Mononuclear cell (primary cell): ENCODE data around the gene RAB40AL. TPM values are rescaled to one million over a fixed set of nuclear protein-coding genes. Genes with fewer than 3 reads are reported as not detected.
"Not testable (repeated sequence)": the region's sequence is repeated elsewhere in the genome, so short reads cannot be mapped to it uniquely, and the experiment has no call there.

Experiments used
- H3K27me3 ChIP-seq: 2 replicates; pipeline ENCODE4 v1.6.0; 2011; ENCODE audit warnings: low read length, control low read depth; ENCODE audit not compliant: insufficient read depth
- H3K4me1 ChIP-seq: 2 replicates; pipeline ENCODE4 v1.5.1; 2011; ENCODE audit warnings: mild to moderate bottlenecking, low read length, control low read depth; ENCODE audit not compliant: insufficient read depth
- H3K4me3 ChIP-seq: 2 replicates; pipeline ENCODE4 v1.5.1; 2011; ENCODE audit warnings: mild to moderate bottlenecking, low read length, moderate library complexity
- H3K9me3 ChIP-seq: 2 replicates; pipeline ENCODE4 v1.5.1; 2011; ENCODE audit warnings: low read depth, mild to moderate bottlenecking, control low read depth, low read length
- total RNA-seq: library from RNA; depleted of rRNA; stranded (reverse); fragments of >200 nt; gene quantifications from one replicate; pipeline ENCODE4 v1.2.3, GENCODE V29; 2012

The RAB40AL gene
- 0.10 TPM for total RNA-seq

GRCh38 chrX:102936972-102937371, at the start of gene RAB40AL:
TSS of gene RAB40AL (plus strand) at chrX:102937272. CDS start at chrX:102937319, 47 bp downstream.
- H3K27me3 ChIP-seq, H3K4me3 ChIP-seq, H3K9me3 ChIP-seq: not testable (repeated sequence)

GRCh38 chrX:102887687-102888086, 49.4 kb upstream of the RAB40AL start:
- H3K9me3 ChIP-seq = no peaks in the 10 kb centered on the region
- no peaks in the 10 kb centered on the region for H3K27me3 ChIP-seq
- no peak overlapping the region for H3K4me3 ChIP-seq
- no peaks in the 10 kb centered on the region for H3K4me1 ChIP-seq

More at GRCh38 chrX:102936972-102937371, at the start of gene RAB40AL:
- H3K4me1 ChIP-seq = not testable (repeated sequence)

- Histone ChIP-seq H3K4me1 (no peaks in the 10 kb centered on the region), H3K9me3 (no peaks in the 10 kb centered on the region), H3K27me3 (no peaks in the 10 kb centered on the region), H3K4me3 (no peak overlapping the region)
These were observed 45.0 kb upstream of the RAB40AL start for GRCh38 chrX:102892103-102892502.

- no peaks in the 10 kb centered on the region for H3K27me3 ChIP-seq
- no peaks in the 10 kb centered on the region for H3K9me3 ChIP-seq
- no peaks in the 10 kb centered on the region for H3K4me1 ChIP-seq
- no peak overlapping the region for H3K4me3 ChIP-seq
These were observed 36.8 kb upstream of the RAB40AL start for GRCh38 chrX:102899940-102900916.

- H3K4me3 ChIP-seq = no peak overlapping the region
- no peaks in the 10 kb centered on the region for H3K4me1 ChIP-seq
- H3K27me3 ChIP-seq = no peaks in the 10 kb centered on the region
- no peaks in the 10 kb centered on the region for H3K9me3 ChIP-seq
These were observed 34.7 kb upstream of the RAB40AL start for GRCh38 chrX:102902355-102902754.

GRCh38 chrX:102930990-102931756, 5.9 kb upstream of the RAB40AL start:
- Histone ChIP-seq H3K9me3 (no peaks in the 10 kb centered on the region), H3K27me3 (no peaks in the 10 kb centered on the region), H3K4me3 (no peak overlapping the region), H3K4me1 (no peaks in the 10 kb centered on the region)

- H3K9me3 ChIP-seq = no peaks in the 10 kb centered on the region
- no peaks in the 10 kb centered on the region for H3K4me1 ChIP-seq
- no peaks in the 10 kb centered on the region for H3K27me3 ChIP-seq
- no peak overlapping the region for H3K4me3 ChIP-seq
These were observed 2.4 kb upstream of the RAB40AL start for GRCh38 chrX:102934624-102935023.

- Histone ChIP-seq H3K4me1 (peaks cover 4% of the 10 kb centered on the region), H3K4me3 (peak overlapping the region; percentile 12), H3K9me3 (no peaks in the 10 kb centered on the region), H3K27me3 (no peaks in the 10 kb centered on the region)
These were observed 14.1 kb downstream of the RAB40AL start for GRCh38 chrX:102950908-102951866.

GRCh38 chrX:102957751-102958150, 20.7 kb downstream of the RAB40AL start:
- no peaks in the 10 kb centered on the region for H3K9me3 ChIP-seq
- no peaks in the 10 kb centered on the region for H3K27me3 ChIP-seq
- H3K4me3 ChIP-seq = no peak overlapping the region
- no peaks in the 10 kb centered on the region for H3K4me1 ChIP-seq

GRCh38 chrX:102958794-102959193, 21.7 kb downstream of the RAB40AL start:
- H3K4me3 ChIP-seq = no peak overlapping the region
- H3K4me1 ChIP-seq = no peaks in the 10 kb centered on the region
- H3K27me3 ChIP-seq = no peaks in the 10 kb centered on the region
- no peaks in the 10 kb centered on the region for H3K9me3 ChIP-seq

- no peaks in the 10 kb centered on the region for H3K4me1 ChIP-seq
- H3K27me3 ChIP-seq = no peaks in the 10 kb centered on the region
- no peak overlapping the region for H3K4me3 ChIP-seq
- no peaks in the 10 kb centered on the region for H3K9me3 ChIP-seq
These were observed 22.4 kb downstream of the RAB40AL start for GRCh38 chrX:102959471-102959870.

GRCh38 chrX:102963955-102964354, 26.9 kb downstream of the RAB40AL start:
- Histone ChIP-seq H3K4me3 (no peak overlapping the region), H3K27me3 (no peaks in the 10 kb centered on the region), H3K4me1 (no peaks in the 10 kb centered on the region), H3K9me3 (no peaks in the 10 kb centered on the region)

- Histone ChIP-seq H3K4me3 (no peak overlapping the region), H3K4me1 (no peaks in the 10 kb centered on the region), H3K27me3 (no peaks in the 10 kb centered on the region), H3K9me3 (no peaks in the 10 kb centered on the region)
These were observed 27.9 kb downstream of the RAB40AL start for GRCh38 chrX:102964940-102965339.

GRCh38 chrX:102966701-102967100, 29.6 kb downstream of the RAB40AL start:
- no peak overlapping the region for H3K4me3 ChIP-seq
- H3K9me3 ChIP-seq = no peaks in the 10 kb centered on the region
- no peaks in the 10 kb centered on the region for H3K27me3 ChIP-seq
- no peaks in the 10 kb centered on the region for H3K4me1 ChIP-seq
